Measurements from ENCODE around the gene SCAF8.

Gene SCAF8

GRCh38 chr6:154705471-154706113, 27.6 kb upstream of the SCAF8 start:
- no peak for TF ChIP-seq CTCF (IDR thresholded peaks at IDR 0.05)
- no peak for TF ChIP-seq ZFX (IDR thresholded peaks at IDR 0.05; ENCODE audit: borderline replicate concordance)
- no peak overlapping the region for H3K27ac ChIP-seq

GRCh38 chr6:154706389-154706788, 26.8 kb upstream of the SCAF8 start:
- TF ChIP-seq ZFX (IDR thresholded peaks at IDR 0.05; ENCODE audit: borderline replicate concordance) (no peak), CTCF (IDR thresholded peaks at IDR 0.05) (no peak)
- no peak overlapping the region for H3K27ac ChIP-seq

GRCh38 chr6:154709621-154710020, 23.6 kb upstream of the SCAF8 start:
- no peak for TF ChIP-seq ZFX (IDR thresholded peaks at IDR 0.05; ENCODE audit: borderline replicate concordance)
- TF ChIP-seq CTCF (IDR thresholded peaks at IDR 0.05): no peak
- no peak overlapping the region for H3K27ac ChIP-seq

GRCh38 chr6:154710689-154711088, 22.5 kb upstream of the SCAF8 start:
- TF ChIP-seq CTCF (IDR thresholded peaks at IDR 0.05) (no peak), ZFX (IDR thresholded peaks at IDR 0.05; ENCODE audit: borderline replicate concordance) (no peak)

GRCh38 chr6:154715446-154715845, 17.8 kb upstream of the SCAF8 start:
- H3K27ac ChIP-seq: no peak overlapping the region
- TF ChIP-seq CTCF (IDR thresholded peaks at IDR 0.05) (no peak), ZFX (IDR thresholded peaks at IDR 0.05; ENCODE audit: borderline replicate concordance) (no peak)

More at GRCh38 chr6:154710689-154711088, 22.5 kb upstream of the SCAF8 start:
- no peak overlapping the region for H3K27ac ChIP-seq

- peak overlapping the region; percentile 39; the same call in 1 of the 2 replicates for H3K27ac ChIP-seq
These were observed 16.9 kb upstream of the SCAF8 start for GRCh38 chr6:154716350-154716749.

- TF ChIP-seq ZFX (IDR thresholded peaks at IDR 0.05; ENCODE audit: borderline replicate concordance) (no peak), CTCF (IDR thresholded peaks at IDR 0.05) (no peak)
- no peak overlapping the region for H3K27ac ChIP-seq
These were observed 13.8 kb upstream of the SCAF8 start for GRCh38 chr6:154719433-154719832.

GRCh38 chr6:154719854-154720253, 13.4 kb upstream of the SCAF8 start:
- H3K27ac ChIP-seq: no peak overlapping the region
- no peak for TF ChIP-seq ZFX (IDR thresholded peaks at IDR 0.05; ENCODE audit: borderline replicate concordance)
- TF ChIP-seq CTCF (IDR thresholded peaks at IDR 0.05): no peak

Data from 22Rv1 (cell line).